T-helper 1 cell treated with Interleukin-12 subunit alpha and Interleukin-12 subunit beta and Interleukin-4 antibody, amounts not matched to agents 30 μg/mL and 1 μg/mL, for 36 hours (primary cell): ENCODE measurements around the gene VIT.
"Not testable (repeated sequence)": the region's sequence is repeated elsewhere in the genome, so short reads cannot be mapped to it uniquely, and the experiment has no call there.

Experiments used
- H3K27ac Mint-ChIP-seq: one replicate; pipeline ENCODE4 v1.8.0; 2021; ENCODE audit warnings: mild to moderate bottlenecking, mixed read lengths
- H3K27me3 Mint-ChIP-seq: one replicate; pipeline ENCODE4 v1.8.0; 2021; ENCODE audit warnings: low read depth, mixed read lengths
- H3K36me3 Mint-ChIP-seq: one replicate; pipeline ENCODE4 v1.8.0; 2021; ENCODE audit warnings: low read depth, mixed read lengths
- H3K4me1 Mint-ChIP-seq: one replicate; pipeline ENCODE4 v1.8.0; 2021; ENCODE audit warnings: low read depth, mixed read lengths
- H3K4me3 Mint-ChIP-seq: one replicate; pipeline ENCODE4 v1.8.0; 2021; ENCODE audit warnings: mild to moderate bottlenecking, moderate library complexity, mixed read lengths
- H3K9me3 Mint-ChIP-seq: one replicate; pipeline ENCODE4 v1.8.0; 2021; ENCODE audit warnings: mixed read lengths

Gene VIT

GRCh38 chr2:36667931-36668330 lies 28.6 kb upstream of the VIT start:
- Mint-ChIP-seq H3K4me1 (no peaks in the 10 kb centered on the region), H3K27me3 (peaks cover 4% of the 10 kb centered on the region), H3K36me3 (no peaks in the 10 kb centered on the region), H3K27ac (no peak overlapping the region), H3K4me3 (no peak overlapping the region), H3K9me3 (no peaks in the 10 kb centered on the region)

DNA sequence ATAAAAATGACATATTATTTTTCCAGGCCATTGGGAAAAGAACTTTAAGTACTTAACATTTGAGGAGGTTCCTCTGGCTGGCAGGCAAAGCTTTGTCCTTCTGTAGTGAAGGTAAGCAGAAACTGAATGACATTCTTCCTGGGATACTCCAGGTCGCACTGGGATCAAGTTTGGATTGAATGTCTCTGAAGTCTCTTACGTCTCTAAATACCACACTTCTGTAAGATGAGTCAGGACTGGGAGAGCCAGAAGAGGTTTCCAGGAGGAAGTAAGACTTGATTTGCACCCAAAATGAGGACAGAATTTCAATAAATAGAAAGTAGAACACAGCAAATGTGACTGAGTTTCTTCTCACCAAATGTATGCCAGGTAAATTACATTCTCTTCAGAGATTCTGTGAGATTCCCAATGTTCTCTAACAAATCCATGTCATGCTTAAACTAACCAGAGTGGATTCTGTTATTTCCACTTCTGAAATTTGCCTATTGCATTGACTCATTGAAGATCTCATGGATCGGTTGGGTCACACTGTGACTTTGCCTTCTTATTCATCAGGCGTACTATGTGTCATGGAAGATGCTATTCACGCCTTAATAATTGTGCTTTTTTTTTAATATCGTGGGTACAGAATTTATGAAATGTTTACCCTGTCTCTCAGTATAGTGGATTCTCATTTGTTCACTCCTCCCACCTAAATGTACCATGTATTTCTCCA lies 25.5 kb upstream of the VIT start:
- no peaks in the 10 kb centered on the region for H3K9me3 Mint-ChIP-seq
- H3K36me3 Mint-ChIP-seq, result no peaks in the 10 kb centered on the region
- no peaks in the 10 kb centered on the region for H3K4me1 Mint-ChIP-seq
- no peak overlapping the region for H3K4me3 Mint-ChIP-seq
- H3K27me3 Mint-ChIP-seq, result no peaks in the 10 kb centered on the region
- no peak overlapping the region for H3K27ac Mint-ChIP-seq

DNA sequence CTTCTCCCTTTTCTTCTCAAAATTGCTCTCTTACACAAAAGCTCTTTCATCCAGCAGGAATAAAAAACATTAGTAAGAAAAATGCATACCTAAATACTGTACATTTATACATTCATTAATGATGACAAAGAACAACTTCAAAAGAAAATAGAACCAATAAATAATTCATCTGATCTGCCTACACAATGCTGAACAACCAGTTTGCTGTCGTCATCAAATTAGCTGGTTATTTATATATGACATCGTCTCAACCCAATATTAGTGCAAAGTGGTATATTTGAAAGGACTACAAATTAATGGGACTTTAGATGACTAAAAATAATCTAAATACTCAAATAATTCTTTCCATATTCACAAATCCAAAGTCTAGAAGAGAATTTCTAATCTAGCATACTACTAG lies 24.8 kb upstream of the VIT start:
- Mint-ChIP-seq H3K27me3 (no peaks in the 10 kb centered on the region), H3K36me3 (no peaks in the 10 kb centered on the region), H3K27ac (no peak overlapping the region), H3K4me1 (peaks cover under 1% of the 10 kb centered on the region), H3K4me3 (no peak overlapping the region), H3K9me3 (no peaks in the 10 kb centered on the region)

DNA sequence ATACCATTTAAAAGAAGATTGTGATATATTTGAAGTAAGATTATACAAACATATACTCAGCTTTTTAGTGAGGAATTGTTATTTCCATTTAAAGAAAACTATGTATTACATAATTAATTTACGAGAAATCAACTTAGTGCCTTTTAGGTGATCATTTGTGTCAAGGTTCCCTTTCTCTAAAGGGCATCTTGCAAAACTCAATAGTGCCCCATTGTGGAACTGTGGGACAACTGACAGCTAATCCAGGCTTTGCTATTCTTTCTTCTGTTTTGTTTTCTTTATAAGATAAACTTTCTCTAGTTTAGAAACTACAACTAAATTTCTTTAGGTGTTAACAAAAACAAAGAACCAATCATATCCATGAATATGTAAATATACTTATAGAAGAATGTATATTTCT lies 24.3 kb upstream of the VIT start:
- Mint-ChIP-seq H3K4me1 (peaks cover 5% of the 10 kb centered on the region), H3K9me3 (no peaks in the 10 kb centered on the region), H3K27me3 (no peaks in the 10 kb centered on the region), H3K36me3 (no peaks in the 10 kb centered on the region), H3K4me3 (no peak overlapping the region), H3K27ac (no peak overlapping the region)

DNA sequence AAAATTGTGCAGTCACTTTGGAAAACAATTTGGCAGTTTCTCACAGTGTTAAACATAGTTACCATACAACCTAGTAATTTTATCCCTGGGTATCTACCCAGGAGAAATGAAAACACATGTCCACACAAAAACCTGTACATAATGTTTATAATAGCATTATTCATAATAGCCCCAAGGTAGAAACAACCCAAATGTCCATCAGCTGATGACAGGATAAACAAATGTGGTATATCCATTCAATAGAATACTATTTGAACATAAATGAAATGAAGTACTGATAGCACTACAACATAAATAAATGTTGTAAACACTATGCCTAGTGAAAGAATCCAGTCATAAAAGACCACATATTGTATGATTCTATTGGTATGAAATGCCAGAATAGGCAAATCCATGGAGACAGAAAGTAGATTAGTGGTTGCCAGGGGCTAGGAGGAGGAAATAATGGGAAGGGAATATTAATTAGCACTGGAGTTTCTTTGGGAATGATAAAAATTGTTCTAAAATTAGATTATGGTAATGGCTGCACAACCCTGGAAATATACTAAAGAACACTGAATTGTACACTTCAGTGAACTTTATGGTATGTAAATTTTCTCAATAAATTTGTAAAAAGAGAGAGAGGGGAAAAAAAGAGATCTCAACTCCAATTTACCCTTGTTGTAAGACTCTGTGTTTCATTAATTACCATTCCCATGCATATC lies 20.8 kb upstream of the VIT start:
- H3K36me3 Mint-ChIP-seq, result peaks cover 6% of the 10 kb centered on the region
- H3K4me1 Mint-ChIP-seq, result peaks cover 10% of the 10 kb centered on the region
- H3K27ac Mint-ChIP-seq, result no peak overlapping the region
- H3K9me3 Mint-ChIP-seq, result peaks cover 12% of the 10 kb centered on the region
- no peak overlapping the region for H3K4me3 Mint-ChIP-seq
- H3K27me3 Mint-ChIP-seq, result peaks cover 14% of the 10 kb centered on the region

- peaks cover 15% of the 10 kb centered on the region for H3K27me3 Mint-ChIP-seq
- H3K27ac Mint-ChIP-seq, result no peak overlapping the region
- peaks cover 10% of the 10 kb centered on the region for H3K4me1 Mint-ChIP-seq
- H3K36me3 Mint-ChIP-seq, result peaks cover 6% of the 10 kb centered on the region
- H3K4me3 Mint-ChIP-seq, result no peak overlapping the region
- H3K9me3 Mint-ChIP-seq, result peaks cover 13% of the 10 kb centered on the region
Measured at GRCh38 chr2:36676364-36676763, 20.1 kb upstream of the VIT start.

- peaks cover 15% of the 10 kb centered on the region for H3K27me3 Mint-ChIP-seq
- H3K9me3 Mint-ChIP-seq, result peaks cover 13% of the 10 kb centered on the region
- no peak overlapping the region for H3K27ac Mint-ChIP-seq
- peaks cover 10% of the 10 kb centered on the region for H3K4me1 Mint-ChIP-seq
- H3K4me3 Mint-ChIP-seq, result no peak overlapping the region
- H3K36me3 Mint-ChIP-seq, result peaks cover 6% of the 10 kb centered on the region
Measured at GRCh38 chr2:36677386-36677785, 19.1 kb upstream of the VIT start.

- Mint-ChIP-seq H3K27ac (no peak overlapping the region), H3K27me3 (peaks cover 20% of the 10 kb centered on the region)
Measured at GRCh38 chr2:36677996-36678605, 18.4 kb upstream of the VIT start.

GRCh38 chr2:36678856-36679255 lies 17.7 kb upstream of the VIT start:
- Mint-ChIP-seq H3K27ac (no peak overlapping the region), H3K27me3 (peaks cover 20% of the 10 kb centered on the region)

More at GRCh38 chr2:36677996-36678605, 18.4 kb upstream of the VIT start:
- Mint-ChIP-seq H3K9me3 (peaks cover 13% of the 10 kb centered on the region), H3K36me3 (peaks cover 6% of the 10 kb centered on the region), H3K4me3 (no peak overlapping the region), H3K4me1 (peaks cover 10% of the 10 kb centered on the region)

DNA sequence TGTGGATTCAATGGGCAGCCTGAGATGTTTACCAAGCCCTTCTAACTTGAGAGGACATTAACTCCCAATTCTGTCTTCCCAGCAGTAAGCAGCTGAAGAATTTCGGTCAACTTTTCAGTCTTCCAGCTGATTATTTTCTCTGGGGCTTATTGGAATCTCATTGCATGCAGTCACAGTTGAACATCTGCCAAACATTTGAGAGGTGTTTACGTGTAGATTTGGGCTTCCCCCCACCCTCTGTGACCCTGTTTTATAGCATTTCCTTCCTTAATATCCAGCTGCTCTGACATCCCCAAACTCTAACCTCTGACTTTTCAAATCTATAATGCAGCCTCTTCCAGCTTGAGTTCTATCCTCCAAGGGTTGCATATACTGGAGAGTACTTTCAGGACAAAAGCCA lies 16.5 kb upstream of the VIT start:
- Mint-ChIP-seq H3K27me3 (peaks cover 20% of the 10 kb centered on the region), H3K4me3 (no peak overlapping the region), H3K27ac (no peak overlapping the region), H3K36me3 (peaks cover 6% of the 10 kb centered on the region), H3K9me3 (peaks cover 13% of the 10 kb centered on the region), H3K4me1 (peaks cover 10% of the 10 kb centered on the region)

More at GRCh38 chr2:36678856-36679255, 17.7 kb upstream of the VIT start:
- Mint-ChIP-seq H3K4me1 (peaks cover 10% of the 10 kb centered on the region), H3K4me3 (no peak overlapping the region), H3K9me3 (peaks cover 13% of the 10 kb centered on the region), H3K36me3 (peaks cover 6% of the 10 kb centered on the region)

- H3K27ac Mint-ChIP-seq, result no peak overlapping the region
- H3K27me3 Mint-ChIP-seq, result peaks cover 20% of the 10 kb centered on the region
- H3K9me3 Mint-ChIP-seq, result peaks cover 13% of the 10 kb centered on the region
- H3K36me3 Mint-ChIP-seq, result peaks cover 6% of the 10 kb centered on the region
- peaks cover 4% of the 10 kb centered on the region for H3K4me1 Mint-ChIP-seq
- H3K4me3 Mint-ChIP-seq, result no peak overlapping the region
Measured at GRCh38 chr2:36682562-36682961, 13.9 kb upstream of the VIT start.

GRCh38 chr2:36683002-36683401 lies 13.5 kb upstream of the VIT start:
- Mint-ChIP-seq H3K4me1 (no peaks in the 10 kb centered on the region), H3K27me3 (peaks cover 17% of the 10 kb centered on the region), H3K4me3 (no peak overlapping the region), H3K9me3 (peaks cover 13% of the 10 kb centered on the region), H3K27ac (no peak overlapping the region), H3K36me3 (peaks cover 6% of the 10 kb centered on the region)

DNA sequence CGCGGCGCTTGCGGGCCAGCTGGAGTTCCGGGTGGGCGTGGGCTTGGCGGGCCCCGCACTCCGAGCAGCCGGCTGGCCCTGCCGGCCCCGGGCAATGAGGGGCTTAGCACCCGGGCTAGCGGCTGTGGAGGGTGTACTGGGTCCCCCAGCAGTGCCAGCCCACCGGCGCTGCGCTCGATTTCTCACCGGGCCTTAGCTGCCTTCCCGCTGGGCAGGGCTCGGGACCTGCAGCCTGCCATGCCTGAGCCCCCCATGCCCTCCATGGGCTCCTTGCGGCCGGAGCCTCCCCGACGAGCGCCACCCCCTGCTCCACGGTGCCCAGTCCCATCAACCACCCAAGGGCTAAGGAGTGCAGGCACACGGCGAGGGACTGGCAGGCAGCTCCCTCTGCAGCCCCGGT lies 8.2 kb upstream of the VIT start:
- H3K27ac Mint-ChIP-seq, H3K4me3 Mint-ChIP-seq, H3K36me3 Mint-ChIP-seq, H3K4me1 Mint-ChIP-seq, H3K9me3 Mint-ChIP-seq, H3K27me3 Mint-ChIP-seq: not testable (repeated sequence)

- not testable (repeated sequence) for H3K27ac Mint-ChIP-seq, H3K9me3 Mint-ChIP-seq, H3K4me3 Mint-ChIP-seq, H3K36me3 Mint-ChIP-seq, H3K27me3 Mint-ChIP-seq, H3K4me1 Mint-ChIP-seq
Measured at GRCh38 chr2:36689013-36689412, 7.5 kb upstream of the VIT start.

- Mint-ChIP-seq H3K4me1 (no peaks in the 10 kb centered on the region), H3K9me3 (no peaks in the 10 kb centered on the region), H3K27me3 (no peaks in the 10 kb centered on the region), H3K27ac (no peak overlapping the region), H3K36me3 (no peaks in the 10 kb centered on the region), H3K4me3 (no peak overlapping the region)
Measured at GRCh38 chr2:36692121-36692520, 4.4 kb upstream of the VIT start.
